ENCODE results near the gene CFAP61. TPM values are rescaled to one million over a fixed set of nuclear protein-coding genes. Genes with fewer than 3 reads are reported as not detected.

CFAP61 gene
- total RNA-seq, 1 donor from 2014 or later = 2.0 TPM

- DNase-seq (ENCODE audit: low spot score in 2 of 2) (no peak), FAIRE-seq (no peak)
These were observed 27.4 kb upstream of the CFAP61 start for GRCh38 chr20:20024942-20025341.

- DNase-seq (ENCODE audit: low spot score in 2 of 2) (no peak), FAIRE-seq (no peak)
These were observed 25.0 kb upstream of the CFAP61 start for GRCh38 chr20:20027284-20027683.

GRCh38 chr20:20031790-20032189, 20.5 kb upstream of the CFAP61 start:
- DNase-seq (ENCODE audit: low spot score in 2 of 2) = no peak
- FAIRE-seq = no peak

GRCh38 chr20:20034486-20034885, 17.8 kb upstream of the CFAP61 start:
- FAIRE-seq = no peak
- DNase-seq (ENCODE audit: low spot score in 2 of 2) = no peak

- DNase-seq (ENCODE audit: low spot score in 2 of 2) (no peak), FAIRE-seq (no peak)
These were observed 15.6 kb upstream of the CFAP61 start for GRCh38 chr20:20036756-20037155.

GRCh38 chr20:20037960-20038359, 14.4 kb upstream of the CFAP61 start:
- FAIRE-seq (no peak), DNase-seq (ENCODE audit: low spot score in 2 of 2) (no peak)

- no peak for FAIRE-seq
These were observed 13.7 kb upstream of the CFAP61 start for GRCh38 chr20:20038586-20038985.

GRCh38 chr20:20039752-20040387, 12.5 kb upstream of the CFAP61 start:
- no peak for DNase-seq (ENCODE audit: low spot score in 2 of 2)
- no peak for FAIRE-seq

More at GRCh38 chr20:20038586-20038985, 13.7 kb upstream of the CFAP61 start:
- DNase-seq (ENCODE audit: low spot score in 2 of 2) = no peak

GRCh38 chr20:20051767-20052073, 612 bp upstream of the CFAP61 start:
- FAIRE-seq = no peak
- no peak for DNase-seq (ENCODE audit: low spot score in 2 of 2)

GRCh38 chr20:20060234-20060998, 8.1 kb downstream of the CFAP61 start:
- DNase-seq (ENCODE audit: low spot score in 2 of 2) (no peak), FAIRE-seq (no peak)

- no peak for FAIRE-seq
- DNase-seq (ENCODE audit: low spot score in 2 of 2) = no peak
These were observed 11.8 kb downstream of the CFAP61 start for GRCh38 chr20:20063941-20064702.

- DNase-seq (ENCODE audit: low spot score in 2 of 2) (no peak), FAIRE-seq (no peak)
These were observed 13.0 kb downstream of the CFAP61 start for GRCh38 chr20:20065361-20065760.

GRCh38 chr20:20070871-20071726, 18.8 kb downstream of the CFAP61 start:
- no peak for FAIRE-seq
- DNase-seq (ENCODE audit: low spot score in 2 of 2) = no peak

- FAIRE-seq = no peak
- no peak for DNase-seq (ENCODE audit: low spot score in 2 of 2)
These were observed 21.6 kb downstream of the CFAP61 start for GRCh38 chr20:20073801-20074371.

- FAIRE-seq (no peak), DNase-seq (ENCODE audit: low spot score in 2 of 2) (no peak)
These were observed 22.7 kb downstream of the CFAP61 start for GRCh38 chr20:20075032-20075431.

- FAIRE-seq = peak; percentile 47
- DNase-seq (ENCODE audit: low spot score in 2 of 2) = peak; percentile 36 to 52
These were observed 24.1 kb downstream of the CFAP61 start for GRCh38 chr20:20076297-20077065.

GRCh38 chr20:20078041-20078440, 25.7 kb downstream of the CFAP61 start:
- FAIRE-seq = no peak

GRCh38 chr20:20079102-20079784, 26.9 kb downstream of the CFAP61 start:
- DNase-seq (ENCODE audit: low spot score in 2 of 2) (no peak), FAIRE-seq (no peak)

More at GRCh38 chr20:20078041-20078440, 25.7 kb downstream of the CFAP61 start:
- no peak for DNase-seq (ENCODE audit: low spot score in 2 of 2)

- DNase-seq (ENCODE audit: low spot score in 2 of 2) (peak; percentile 6 to 24), FAIRE-seq (peak; percentile 82)
These were observed 31.5 kb downstream of the CFAP61 start for GRCh38 chr20:20083807-20084206.
